BJ (cell line): ENCODE results near the gene CIROP. TPM values are rescaled to one million over a fixed set of nuclear protein-coding genes. Genes with fewer than 3 reads are reported as not detected.

Experiments used
- CTCF ChIA-PET: fragments of 350-600 bp; formaldehyde crosslinking; extraction: SDS; loops from one replicate; lab custom pipeline; 2021; ENCODE audit warnings: antibody characterized with exemption, inconsistent platforms; lab: Yijun Ruan, JAX
- POLR2A ChIA-PET: fragments of 300-600 bp; sonication (Branson Sonifier 250); formaldehyde crosslinking; extraction: SDS; loops from one replicate; lab custom pipeline; 2021; ENCODE audit warnings: antibody characterized with exemption; lab: Charles Lee
- DNase-seq: peaks from one replicate; pipeline ENCODE4 v3.0.0-alpha.2; 2011; ENCODE audit warnings: low read depth
- H3K27me3 ChIP-seq: 2 replicates; pipeline ENCODE4 v1.6.0; 2011; ENCODE audit warnings: low read length; ENCODE audit not compliant: control insufficient read depth, insufficient read depth
- H3K36me3 ChIP-seq: 2 replicates; pipeline ENCODE4 v1.5.1; 2011; ENCODE audit warnings: low read length; ENCODE audit not compliant: control insufficient read depth, insufficient read depth
- H3K4me3 ChIP-seq: 2 replicates; pipeline ENCODE4 v1.5.1; 2011; ENCODE audit warnings: low read depth, mild to moderate bottlenecking, control low read depth, low read length
- polyA minus RNA-seq: library from RNA; depleted of rRNA, polyadenylated mRNA; stranded (reverse); fragments of >200 nt; gene quantifications from 2 replicates; pipeline ENCODE4 v1.2.3, GENCODE V29; 2011; rRNA and poly(A)+ RNA removed
- polyA plus RNA-seq: library from polyadenylated mRNA; depleted of rRNA; stranded (reverse); fragments of >200 nt; gene quantifications from 2 replicates; pipeline ENCODE4 v1.2.3, GENCODE V29; 2011; rRNA removed
- TF ChIP-seq, protein P1 (sequence below): IDR thresholded peaks from 2 replicates; pipeline ENCODE4 v1.5.1; 2011; ENCODE audit warnings: low read depth, mild to moderate bottlenecking, control low read depth, inconsistent platforms, low read length, moderate library complexity; ENCODE audit not compliant: insufficient read depth

Gene CIROP, protein sequence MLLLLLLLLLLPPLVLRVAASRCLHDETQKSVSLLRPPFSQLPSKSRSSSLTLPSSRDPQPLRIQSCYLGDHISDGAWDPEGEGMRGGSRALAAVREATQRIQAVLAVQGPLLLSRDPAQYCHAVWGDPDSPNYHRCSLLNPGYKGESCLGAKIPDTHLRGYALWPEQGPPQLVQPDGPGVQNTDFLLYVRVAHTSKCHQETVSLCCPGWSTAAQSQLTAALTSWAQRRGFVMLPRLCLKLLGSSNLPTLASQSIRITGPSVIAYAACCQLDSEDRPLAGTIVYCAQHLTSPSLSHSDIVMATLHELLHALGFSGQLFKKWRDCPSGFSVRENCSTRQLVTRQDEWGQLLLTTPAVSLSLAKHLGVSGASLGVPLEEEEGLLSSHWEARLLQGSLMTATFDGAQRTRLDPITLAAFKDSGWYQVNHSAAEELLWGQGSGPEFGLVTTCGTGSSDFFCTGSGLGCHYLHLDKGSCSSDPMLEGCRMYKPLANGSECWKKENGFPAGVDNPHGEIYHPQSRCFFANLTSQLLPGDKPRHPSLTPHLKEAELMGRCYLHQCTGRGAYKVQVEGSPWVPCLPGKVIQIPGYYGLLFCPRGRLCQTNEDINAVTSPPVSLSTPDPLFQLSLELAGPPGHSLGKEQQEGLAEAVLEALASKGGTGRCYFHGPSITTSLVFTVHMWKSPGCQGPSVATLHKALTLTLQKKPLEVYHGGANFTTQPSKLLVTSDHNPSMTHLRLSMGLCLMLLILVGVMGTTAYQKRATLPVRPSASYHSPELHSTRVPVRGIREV
- polyA plus RNA-seq (0.05 and 0.07 TPM in 2 replicates), polyA minus RNA-seq (not detected in 2 replicates)

DNA sequence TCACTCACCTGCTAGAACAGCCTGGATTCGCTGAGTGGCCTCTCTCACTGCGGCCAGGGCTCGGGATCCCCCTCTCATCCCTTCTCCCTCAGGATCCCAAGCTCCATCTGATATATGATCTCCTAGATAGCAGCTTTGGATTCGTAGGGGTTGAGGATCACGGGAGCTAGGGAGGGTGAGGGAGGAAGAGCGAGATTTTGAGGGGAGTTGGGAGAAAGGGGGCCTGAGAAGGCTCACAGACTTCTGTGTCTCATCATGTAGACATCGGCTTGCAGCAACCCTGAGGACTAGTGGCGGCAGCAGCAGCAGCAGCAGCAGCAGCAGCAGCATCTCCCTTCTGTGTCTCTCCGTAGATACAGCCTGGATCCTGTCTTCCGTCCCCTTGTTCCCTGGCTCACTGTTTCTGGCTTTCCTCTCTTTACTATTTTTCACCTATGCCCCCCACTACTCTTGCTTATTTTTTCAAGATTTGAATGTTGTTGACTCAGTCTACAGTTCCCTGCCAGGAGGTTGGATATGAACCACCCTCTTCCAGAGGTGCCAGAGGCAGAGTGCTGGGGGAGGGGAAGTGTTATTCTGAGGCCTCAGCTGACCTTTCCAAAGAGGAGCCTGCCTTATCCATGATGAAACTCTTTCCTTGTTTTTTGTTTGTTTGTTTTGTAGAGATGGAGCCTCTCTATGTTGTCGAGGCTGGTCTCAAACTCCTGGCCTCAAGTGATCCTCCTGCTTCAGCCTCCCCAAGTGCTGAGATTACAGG, at the start of gene CIROP:
Gene CIROP, minus strand, starts transcription at position 399 of the 757 bp plus-strand sequence. Its CDS starts 69 bp downstream, at position 330.
- Histone ChIP-seq H3K36me3 (no peaks in the 10 kb centered on the region), H3K4me3 (no peak within 1 kb of the TSS), H3K27me3 (no peaks in the 10 kb centered on the region; the same call in 1 of the 2 replicates)
- POLR2A ChIA-PET: no interaction called here
- CTCF ChIA-PET: interaction anchor here (0.6 to 3.2 kb wide), 6 partner anchors 10 to 111 kb away, joined by 3 to 9 read pairs (median 4); partner anchors contain the start of genes ACIN1 and C14orf119
- TF ChIP-seq, protein P1, sequence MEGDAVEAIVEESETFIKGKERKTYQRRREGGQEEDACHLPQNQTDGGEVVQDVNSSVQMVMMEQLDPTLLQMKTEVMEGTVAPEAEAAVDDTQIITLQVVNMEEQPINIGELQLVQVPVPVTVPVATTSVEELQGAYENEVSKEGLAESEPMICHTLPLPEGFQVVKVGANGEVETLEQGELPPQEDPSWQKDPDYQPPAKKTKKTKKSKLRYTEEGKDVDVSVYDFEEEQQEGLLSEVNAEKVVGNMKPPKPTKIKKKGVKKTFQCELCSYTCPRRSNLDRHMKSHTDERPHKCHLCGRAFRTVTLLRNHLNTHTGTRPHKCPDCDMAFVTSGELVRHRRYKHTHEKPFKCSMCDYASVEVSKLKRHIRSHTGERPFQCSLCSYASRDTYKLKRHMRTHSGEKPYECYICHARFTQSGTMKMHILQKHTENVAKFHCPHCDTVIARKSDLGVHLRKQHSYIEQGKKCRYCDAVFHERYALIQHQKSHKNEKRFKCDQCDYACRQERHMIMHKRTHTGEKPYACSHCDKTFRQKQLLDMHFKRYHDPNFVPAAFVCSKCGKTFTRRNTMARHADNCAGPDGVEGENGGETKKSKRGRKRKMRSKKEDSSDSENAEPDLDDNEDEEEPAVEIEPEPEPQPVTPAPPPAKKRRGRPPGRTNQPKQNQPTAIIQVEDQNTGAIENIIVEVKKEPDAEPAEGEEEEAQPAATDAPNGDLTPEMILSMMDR: 0 out of 2 replicates have a peak, but pooled peaks have one; percentile 2
- no peak for DNase-seq

DNA sequence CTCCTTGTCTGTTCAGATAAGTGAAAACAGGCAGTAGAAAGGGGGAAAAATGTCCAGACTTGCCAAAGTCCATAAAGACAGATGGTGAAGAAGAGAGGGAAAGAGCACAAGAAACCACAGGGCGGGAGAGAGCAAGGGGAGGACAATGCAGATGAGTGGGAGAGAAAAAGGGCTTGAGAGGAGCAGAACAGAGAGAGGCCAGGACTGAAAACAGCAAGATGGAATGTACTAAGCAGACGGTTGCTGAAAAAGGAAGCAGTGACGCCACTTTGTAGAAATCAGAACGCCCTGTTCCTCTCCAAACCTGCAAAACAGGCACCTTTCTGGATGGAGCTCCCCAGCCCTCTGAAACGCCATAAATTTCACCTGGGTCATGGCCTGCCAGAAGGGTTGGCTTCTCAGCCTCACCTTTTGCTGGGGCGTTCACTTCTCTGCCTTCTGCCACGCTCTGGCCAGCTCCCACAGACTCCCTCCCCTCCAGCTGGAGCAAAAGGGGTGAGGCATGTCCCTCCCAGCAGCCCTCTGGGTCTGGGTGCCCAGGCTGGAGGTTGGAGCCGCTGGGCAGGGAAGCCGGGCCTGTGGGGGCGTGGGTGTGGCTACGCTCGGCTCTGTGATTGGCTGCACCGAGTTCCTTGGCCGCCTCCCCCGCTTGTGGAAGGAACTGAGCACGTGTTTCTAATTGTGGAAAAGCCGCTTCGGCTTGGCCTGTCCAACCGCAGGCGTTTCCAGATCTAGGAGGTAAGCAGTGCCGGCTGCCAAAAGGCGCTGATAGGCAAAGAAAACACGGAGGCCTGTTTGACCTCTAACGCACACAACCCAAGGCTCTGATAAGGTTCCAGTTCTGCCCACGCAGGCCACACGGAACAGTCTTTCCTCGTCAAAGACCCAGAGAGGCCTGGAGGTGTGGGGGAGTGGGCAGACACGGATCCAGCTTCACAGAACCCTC, 49.3 kb upstream of the CIROP start:
- H3K27me3 ChIP-seq: no peaks in the 10 kb centered on the region
- ChIA-PET POLR2A (no interaction called here), CTCF (interaction anchor here (1.2 to 2.7 kb wide), 3 partner anchors 32 to 33 kb away, joined by 7 to 14 read pairs (median 13); no protein-coding TSS in a partner anchor)
- TF ChIP-seq, protein P1: no peak
- DNase-seq: peak; percentile 66
- H3K36me3 ChIP-seq: no peaks in the 10 kb centered on the region
- peak overlapping the region; percentile 16 for H3K4me3 ChIP-seq

DNA sequence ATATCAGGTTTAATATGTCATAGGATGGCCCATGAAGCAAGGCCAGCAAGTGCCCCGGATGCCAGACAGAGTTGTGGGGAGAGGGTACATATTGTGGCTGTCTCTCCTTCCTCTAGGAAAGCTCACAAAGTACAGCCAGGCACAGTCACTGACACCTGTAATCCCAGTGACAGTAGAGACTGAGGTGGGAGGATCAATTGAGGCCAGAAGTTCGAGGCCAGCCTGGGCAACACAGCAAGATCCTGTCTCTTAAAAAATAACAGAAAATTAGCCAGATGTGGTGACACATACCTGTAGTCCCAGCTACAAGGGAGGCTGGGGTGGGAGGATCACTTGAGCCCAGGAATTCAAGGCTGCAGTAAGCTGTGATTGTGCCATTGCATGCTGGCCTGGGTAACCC, 46.6 kb upstream of the CIROP start:
- H3K36me3 ChIP-seq: no peaks in the 10 kb centered on the region
- TF ChIP-seq, protein P1: no peak
- H3K27me3 ChIP-seq: no peaks in the 10 kb centered on the region
- H3K4me3 ChIP-seq: no peak overlapping the region
- no peak for DNase-seq
- ChIA-PET POLR2A (no interaction called here), CTCF (interaction anchor here (1.1 to 4.0 kb wide), 7 partner anchors 9 to 36 kb away, joined by 3 to 18 read pairs (median 4); no protein-coding TSS in a partner anchor)

DNA sequence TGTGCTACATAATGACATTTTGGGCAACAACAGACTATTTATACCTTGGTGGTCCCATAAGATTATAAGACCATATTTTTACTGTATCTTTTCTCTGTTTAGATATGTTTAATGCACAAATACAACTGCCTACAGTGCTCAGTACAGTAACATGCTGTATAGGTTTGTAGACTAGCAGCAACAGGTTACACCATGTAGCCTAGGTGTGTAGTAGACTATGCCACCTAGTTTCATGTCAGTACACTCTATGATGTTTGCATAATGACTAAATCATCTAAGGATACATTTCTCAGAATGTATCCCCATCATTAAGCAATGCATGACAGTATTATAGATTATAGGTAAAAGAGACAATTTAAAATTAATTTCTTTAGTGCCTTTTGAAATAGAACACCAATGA, 45.0 kb upstream of the CIROP start:
- ChIA-PET CTCF (interaction anchor here (1.7 to 4.0 kb wide), 3 partner anchors 11 to 37 kb away, joined by 4 to 18 read pairs (median 11); no protein-coding TSS in a partner anchor), POLR2A (no interaction called here)
- no peaks in the 10 kb centered on the region for H3K27me3 ChIP-seq
- DNase-seq: no peak
- TF ChIP-seq, protein P1: no peak
- no peaks in the 10 kb centered on the region for H3K36me3 ChIP-seq
- H3K4me3 ChIP-seq: no peak overlapping the region
